PC-9 (cell line): ENCODE measurements around the gene NADK. TPM values are rescaled to one million over a fixed set of nuclear protein-coding genes. Genes with fewer than 3 reads are reported as not detected.

ENCODE experiments used
- BruUV-seq: library from RNA; stranded (reverse); fragments of 400-500 nt; replicated peaks from 2 replicates; lab custom pipeline; 2021; lab: Mats Ljungman, UMichigan
- CTCF ChIA-PET: fragments of 300-600 bp; sonication (Branson Sonifier 250); formaldehyde crosslinking; loops from one replicate; lab custom pipeline; 2022; ENCODE audit warnings: antibody characterized with exemption; lab: Charles Lee
- POLR2A ChIA-PET: fragments of 300-600 bp; sonication (Branson Sonifier 250); formaldehyde crosslinking; loops from one replicate; lab custom pipeline; 2022; ENCODE audit warnings: antibody characterized with exemption; ENCODE audit not compliant: unreplicated experiment; lab: Charles Lee
- DNase-seq, 2 experiments: peaks; one replicate each; pipeline versions ENCODE4 v3.0.0 to v3.0.0-alpha.2; 2015 to 2022; ENCODE audit warnings: mixed read lengths in 1 of 2
- H2AFZ ChIP-seq: fragments of 200-600 bp; sonication (generic); 2 replicates; pipeline ENCODE4 v1.8.1; 2017; ENCODE audit warnings: antibody characterized with exemption
- H3F3A ChIP-seq: fragments of 200-600 bp; sonication (generic); 2 replicates; pipeline ENCODE4 v1.8.1; 2017; ENCODE audit warnings: antibody characterized with exemption, mild to moderate bottlenecking, low read depth; ENCODE audit not compliant: insufficient read depth
- H3K27ac ChIP-seq: fragments of 200-600 bp; sonication (generic); 2 replicates; pipeline ENCODE4 v1.6.1; 2016; ENCODE audit warnings: mixed run types
- H3K27me3 ChIP-seq: fragments of 200-600 bp; sonication (generic); 2 replicates; pipeline ENCODE4 v1.6.1; 2016; ENCODE audit warnings: low read depth, mixed run types; ENCODE audit not compliant: insufficient read depth
- H3K36me3 ChIP-seq: fragments of 200-600 bp; sonication (generic); 2 replicates; pipeline ENCODE4 v1.6.1; 2016; ENCODE audit warnings: low read depth, mixed run types
- H3K4me1 ChIP-seq: fragments of 200-600 bp; sonication (generic); replicated peaks from 2 replicates; pipeline ENCODE4 v1.6.1; 2016; ENCODE audit warnings: mixed run types; ENCODE audit not compliant: insufficient read depth
- H3K4me2 ChIP-seq: fragments of 200-600 bp; sonication (generic); 2 replicates; pipeline ENCODE4 v1.6.1; 2017; ENCODE audit warnings: mixed run types
- H3K4me3 ChIP-seq: fragments of 200-600 bp; sonication (generic); 2 replicates; pipeline ENCODE4 v1.6.1; 2016; ENCODE audit warnings: mixed run types
- H3K79me2 ChIP-seq: fragments of 200-600 bp; sonication (generic); 2 replicates; pipeline ENCODE4 v1.6.1; 2017; ENCODE audit warnings: low read depth, mixed run types
- H3K9me2 ChIP-seq: fragments of 200-600 bp; sonication (generic); 2 replicates; pipeline ENCODE4 v1.8.1; 2017; ENCODE audit warnings: mild to moderate bottlenecking; ENCODE audit not compliant: insufficient read depth
- H3K9me3 ChIP-seq: fragments of 200-600 bp; sonication (generic); 2 replicates; pipeline ENCODE4 v1.8.1; 2016; ENCODE audit warnings: low read depth; ENCODE audit not compliant: insufficient read depth
- H4K20me1 ChIP-seq: fragments of 200-600 bp; sonication (generic); 2 replicates; pipeline ENCODE4 v1.8.1; 2017; ENCODE audit not compliant: insufficient read depth
- EZH2 ChIP-seq: fragments of 200-600 bp; sonication (generic); IDR thresholded peaks from 2 replicates; pipeline ENCODE4 v1.8.0; 2017; ENCODE audit warnings: antibody characterized with exemption, low read depth
- intact Hi-C: fragments of 100-400 bp; cut with micrococcal nuclease; formaldehyde crosslinking; loops from one replicate; pipeline ENCODE4 v1.10.0; 2022; ENCODE audit not compliant: unreplicated experiment
- total RNA-seq: library from RNA; stranded (reverse); gene quantifications from 2 replicates; pipeline ENCODE4 v1.2.3, GENCODE V29; 2021
- TF ChIP-seq, protein P1 (sequence below): fragments of 200-600 bp; sonication (generic); conservative IDR thresholded peaks from 2 replicates; pipeline ENCODE4 v1.6.1; 2017; ENCODE audit warnings: mixed run types, antibody characterized with exemption, mild to moderate bottlenecking, moderate library complexity

Gene NADK
- total RNA-seq, 1 experiment from 2014 or later: 105 TPM

DNA sequence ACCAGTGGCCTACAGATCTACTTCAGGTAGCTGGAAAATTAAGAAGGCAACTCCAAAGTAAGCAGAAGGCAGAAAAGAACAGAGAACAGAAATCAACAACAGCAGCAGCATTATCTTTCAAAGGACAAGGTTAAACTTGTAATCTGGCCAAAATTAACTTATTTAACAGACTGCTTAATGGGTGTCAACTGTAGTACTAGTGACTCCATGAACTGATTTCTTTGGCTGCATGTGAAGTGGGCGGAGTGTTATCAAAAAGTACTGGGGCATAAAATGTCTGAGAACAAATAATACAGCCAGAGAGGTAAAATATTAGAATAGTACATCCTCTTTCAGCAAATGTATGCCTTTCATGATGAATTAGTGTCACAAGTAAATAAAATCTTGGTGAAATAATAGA lies 24.6 kb upstream of the NADK start:
- Histone ChIP-seq H3K79me2 (peaks cover 16% of the 10 kb centered on the region; the same call in 1 of the 2 replicates), H3K4me2 (no peak overlapping the region), H2AFZ (no peak overlapping the region), H3K27ac (no peak overlapping the region), H3K9me3 (no peaks in the 10 kb centered on the region), H3K36me3 (peaks cover 20% of the 10 kb centered on the region; the same call in 1 of the 2 replicates), H3K27me3 (no peaks in the 10 kb centered on the region), H3K4me1 (no peaks in the 10 kb centered on the region), H4K20me1 (peaks cover 16% of the 10 kb centered on the region), H3K9me2 (no peaks in the 10 kb centered on the region), H3K4me3 (no peak overlapping the region), H3F3A (peaks cover 46% of the 10 kb centered on the region; the same call in 1 of the 2 replicates)
- DNase-seq: no peak
- no TSS peak for BruUV-seq
- CTCF ChIA-PET: no interaction called here
- intact Hi-C loops: no loop called here
- POLR2A ChIA-PET: no interaction called here
- TF ChIP-seq, protein P1, sequence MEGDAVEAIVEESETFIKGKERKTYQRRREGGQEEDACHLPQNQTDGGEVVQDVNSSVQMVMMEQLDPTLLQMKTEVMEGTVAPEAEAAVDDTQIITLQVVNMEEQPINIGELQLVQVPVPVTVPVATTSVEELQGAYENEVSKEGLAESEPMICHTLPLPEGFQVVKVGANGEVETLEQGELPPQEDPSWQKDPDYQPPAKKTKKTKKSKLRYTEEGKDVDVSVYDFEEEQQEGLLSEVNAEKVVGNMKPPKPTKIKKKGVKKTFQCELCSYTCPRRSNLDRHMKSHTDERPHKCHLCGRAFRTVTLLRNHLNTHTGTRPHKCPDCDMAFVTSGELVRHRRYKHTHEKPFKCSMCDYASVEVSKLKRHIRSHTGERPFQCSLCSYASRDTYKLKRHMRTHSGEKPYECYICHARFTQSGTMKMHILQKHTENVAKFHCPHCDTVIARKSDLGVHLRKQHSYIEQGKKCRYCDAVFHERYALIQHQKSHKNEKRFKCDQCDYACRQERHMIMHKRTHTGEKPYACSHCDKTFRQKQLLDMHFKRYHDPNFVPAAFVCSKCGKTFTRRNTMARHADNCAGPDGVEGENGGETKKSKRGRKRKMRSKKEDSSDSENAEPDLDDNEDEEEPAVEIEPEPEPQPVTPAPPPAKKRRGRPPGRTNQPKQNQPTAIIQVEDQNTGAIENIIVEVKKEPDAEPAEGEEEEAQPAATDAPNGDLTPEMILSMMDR: no peak

DNA sequence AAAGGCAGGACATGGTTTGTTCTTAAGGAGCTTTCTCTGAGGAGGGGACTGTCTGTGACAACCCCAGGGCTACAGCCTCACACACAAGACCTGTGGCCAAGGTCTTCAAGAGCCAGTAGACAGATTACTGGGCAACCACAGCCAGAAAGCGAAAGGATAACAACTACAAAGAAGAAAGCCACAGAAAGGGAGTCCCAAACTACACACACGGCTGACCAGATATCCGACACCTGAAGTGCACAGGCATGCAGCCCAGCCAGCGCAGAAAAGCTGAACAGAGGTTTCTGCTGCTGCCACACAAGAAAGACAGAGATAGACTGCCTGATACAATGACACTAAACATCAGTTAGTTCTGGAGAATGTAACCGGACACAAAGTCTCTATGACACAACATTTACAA lies 21.4 kb upstream of the NADK start:
- CTCF ChIA-PET: no interaction called here
- Histone ChIP-seq H3K27me3 (no peaks in the 10 kb centered on the region), H3K9me2 (no peaks in the 10 kb centered on the region), H3K27ac (no peak overlapping the region), H4K20me1 (peaks cover 26% of the 10 kb centered on the region; the same call in 1 of the 2 replicates), H3K4me1 (no peaks in the 10 kb centered on the region), H3K4me2 (no peak overlapping the region), H3F3A (peaks cover 29% of the 10 kb centered on the region; the same call in 1 of the 2 replicates), H3K9me3 (no peaks in the 10 kb centered on the region), H3K4me3 (no peak overlapping the region), H3K79me2 (peaks cover 12% of the 10 kb centered on the region; the same call in 1 of the 2 replicates), H3K36me3 (peaks cover 15% of the 10 kb centered on the region; the same call in 1 of the 2 replicates), H2AFZ (no peak overlapping the region)
- no peak for DNase-seq
- intact Hi-C loops: no loop called here
- BruUV-seq: no TSS peak
- TF ChIP-seq, protein P1: no peak
- TF ChIP-seq EZH2: no peak
- POLR2A ChIA-PET: interaction anchor here (0.5 kb wide), 1 partner anchor 59 kb away, joined by 9 read pairs; no protein-coding TSS in a partner anchor

DNA sequence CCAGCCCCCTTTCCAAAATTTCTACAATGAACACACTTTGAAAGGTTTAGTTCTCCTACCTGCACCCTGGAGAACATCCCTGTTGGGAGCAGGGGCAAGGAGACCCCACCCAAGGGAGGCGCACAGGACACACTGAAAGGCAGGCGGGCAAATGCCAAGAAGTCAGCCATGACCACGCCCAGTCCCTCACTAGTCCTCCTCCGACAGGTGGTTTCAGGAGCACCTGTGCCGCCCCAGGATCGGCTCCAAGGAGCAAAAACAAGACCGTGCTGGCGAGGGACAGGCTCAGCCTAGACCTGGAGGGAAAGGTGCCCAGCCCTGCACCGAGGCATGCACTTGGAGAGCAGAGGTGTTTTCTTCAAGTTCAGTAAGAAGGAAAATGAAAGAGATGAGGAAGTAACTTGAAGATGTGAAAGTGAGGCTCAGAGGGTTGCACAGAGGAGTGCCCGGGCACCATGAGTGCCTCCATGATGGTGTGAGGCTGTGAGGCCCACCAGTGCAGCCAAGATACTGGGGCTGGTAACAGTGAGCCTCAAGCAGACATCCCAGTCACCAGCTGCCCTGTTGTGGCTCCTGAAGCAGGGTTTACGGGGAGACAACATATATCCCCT lies 19.6 kb upstream of the NADK start:
- H3K27me3 ChIP-seq: no peaks in the 10 kb centered on the region
- H3K4me3 ChIP-seq: no peak overlapping the region
- H3K27ac ChIP-seq: no peak overlapping the region
- peaks cover 25% of the 10 kb centered on the region for H3F3A ChIP-seq
- peaks cover 25% of the 10 kb centered on the region; the same call in 1 of the 2 replicates for H4K20me1 ChIP-seq
- POLR2A ChIA-PET: no interaction called here
- no peak for DNase-seq
- H2AFZ ChIP-seq: no peak overlapping the region
- H3K9me2 ChIP-seq: no peaks in the 10 kb centered on the region
- H3K36me3 ChIP-seq: peaks cover 6% of the 10 kb centered on the region; the same call in 1 of the 2 replicates
- intact Hi-C loops: no loop called here
- TF ChIP-seq, protein P1: no peak
- TF ChIP-seq EZH2: no peak
- CTCF ChIA-PET: no interaction called here
- no peaks in the 10 kb centered on the region for H3K9me3 ChIP-seq
- BruUV-seq: no TSS peak
- peaks cover 12% of the 10 kb centered on the region; the same call in 1 of the 2 replicates for H3K79me2 ChIP-seq
- H3K4me1 ChIP-seq: no peaks in the 10 kb centered on the region
- H3K4me2 ChIP-seq: no peak overlapping the region
